Activated CD4-positive, alpha-beta memory T cell treated with anti-CD3 and anti-CD28 coated beads for 36 hours (primary cell): Measurements from ENCODE around the gene CTNNA3. TPM values are rescaled to one million over a fixed set of nuclear protein-coding genes. Genes with fewer than 3 reads are reported as not detected.

ENCODE experiments used
- CTCF ChIA-PET: fragments of 350-600 bp; sonication (Branson Sonifier 250); formaldehyde crosslinking; loops from one replicate; lab custom pipeline; 2021; ENCODE audit warnings: antibody characterized with exemption, inconsistent platforms; lab: Charles Lee
- POLR2A ChIA-PET: fragments of 350-600 bp; sonication (Branson Sonifier 250); formaldehyde crosslinking; loops from one replicate; lab custom pipeline; 2021; ENCODE audit warnings: antibody characterized with exemption; lab: Charles Lee
- DNase-seq: peaks from one replicate; pipeline ENCODE4 v3.0.0-alpha.2; 2020
- H3K27ac Mint-ChIP-seq: one replicate; pipeline ENCODE4 v1.8.0; 2021; ENCODE audit warnings: mixed read lengths
- H3K27me3 Mint-ChIP-seq: one replicate; pipeline ENCODE4 v1.8.0; 2021; ENCODE audit warnings: mixed read lengths
- H3K36me3 Mint-ChIP-seq: one replicate; pipeline ENCODE4 v1.8.0; 2021; ENCODE audit warnings: mixed read lengths
- H3K4me1 Mint-ChIP-seq: one replicate; pipeline ENCODE4 v1.8.0; 2021; ENCODE audit warnings: low read depth, mixed read lengths
- H3K4me3 Mint-ChIP-seq: one replicate; pipeline ENCODE4 v1.8.0; 2021; ENCODE audit warnings: mild to moderate bottlenecking, mixed read lengths
- H3K9me3 Mint-ChIP-seq: one replicate; pipeline ENCODE4 v1.8.0; 2021; ENCODE audit warnings: mixed read lengths
- intact Hi-C: fragments of 100-400 bp; cut with micrococcal nuclease; formaldehyde crosslinking; loops from one replicate; pipeline ENCODE4 v1.15.1; 2023
- total RNA-seq, 2 experiments: library from RNA; stranded (reverse); gene quantifications; one replicate each; pipeline ENCODE4 v1.2.3, GENCODE V29; 2021

Gene CTNNA3
- total RNA-seq, 2 experiments from 2014 or later: not detected

DNA sequence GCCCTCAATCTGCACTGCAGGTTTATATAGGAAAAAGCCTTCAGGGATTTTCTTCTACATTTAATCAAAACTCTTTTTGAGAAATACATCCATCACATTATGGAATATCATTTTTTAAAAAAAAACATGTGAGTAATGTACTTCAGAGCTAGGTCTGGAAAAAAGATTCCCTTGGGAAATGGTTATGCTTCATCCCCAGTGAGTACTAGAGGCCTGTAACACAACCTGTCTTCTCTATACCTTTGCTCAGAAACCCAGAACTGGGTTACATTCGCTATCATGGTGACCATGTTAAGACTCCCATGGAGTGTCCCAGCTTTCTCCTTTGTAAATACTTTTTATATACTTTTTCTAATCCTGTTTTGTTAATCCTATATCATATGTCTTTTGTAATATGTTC, 583.2 kb downstream of the CTNNA3 start:
- Mint-ChIP-seq H3K4me3 (no peak overlapping the region), H3K27ac (no peak overlapping the region), H3K9me3 (no peaks in the 10 kb centered on the region), H3K36me3 (no peaks in the 10 kb centered on the region), H3K27me3 (no peaks in the 10 kb centered on the region), H3K4me1 (no peaks in the 10 kb centered on the region)
- CTCF ChIA-PET: no interaction called here
- no peak for DNase-seq
- intact Hi-C loops: no loop called here
- POLR2A ChIA-PET: no interaction called here

DNA sequence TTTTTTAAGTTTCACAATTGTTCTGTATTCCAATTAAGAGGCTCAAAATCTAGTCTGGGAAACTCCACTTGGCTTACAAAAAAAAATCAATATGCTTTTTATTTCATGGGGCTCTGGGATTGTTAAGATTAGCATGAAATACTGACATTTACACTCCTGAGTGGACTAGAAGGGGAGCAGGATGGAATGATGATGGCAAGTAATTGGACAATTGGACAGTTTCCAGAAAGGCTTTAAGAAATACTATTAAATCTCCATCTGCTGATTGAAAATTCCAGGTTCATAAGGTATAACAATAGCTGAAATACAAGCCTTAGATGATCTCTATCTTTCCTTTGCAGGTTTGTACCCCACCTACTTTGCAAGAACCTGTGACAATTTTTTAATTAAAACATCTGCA, 585.7 kb downstream of the CTNNA3 start:
- POLR2A ChIA-PET: no interaction called here
- no peaks in the 10 kb centered on the region for H3K27me3 Mint-ChIP-seq

DNA sequence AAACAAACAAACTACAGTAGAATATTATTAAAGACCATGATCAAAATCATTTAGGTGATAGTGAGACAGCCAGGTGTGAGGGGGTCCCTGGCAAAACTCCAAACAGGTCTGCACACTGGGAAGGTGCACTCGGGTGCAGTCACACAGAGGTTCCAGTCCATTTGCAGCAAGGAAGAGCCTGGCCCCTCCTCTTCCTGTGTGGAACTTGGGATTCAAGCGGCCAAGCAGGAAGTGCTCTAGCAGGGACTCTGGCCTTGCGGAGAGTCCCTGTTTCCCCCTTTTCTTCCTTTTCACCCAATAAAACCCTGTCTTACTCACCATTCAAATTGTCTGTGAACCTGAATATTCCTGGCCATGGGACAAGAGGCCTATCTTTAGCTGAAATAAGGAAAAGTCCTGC, 588.3 kb downstream of the CTNNA3 start:
- H3K4me1 Mint-ChIP-seq: no peaks in the 10 kb centered on the region
- intact Hi-C loops: no loop called here
- CTCF ChIA-PET: no interaction called here
- no peaks in the 10 kb centered on the region for H3K9me3 Mint-ChIP-seq
- POLR2A ChIA-PET: no interaction called here
- H3K27ac Mint-ChIP-seq: no peak overlapping the region
- H3K36me3 Mint-ChIP-seq: no peaks in the 10 kb centered on the region
- DNase-seq: no peak
- H3K27me3 Mint-ChIP-seq: no peaks in the 10 kb centered on the region
- H3K4me3 Mint-ChIP-seq: no peak overlapping the region

More for the DNA sequence above, 585.7 kb downstream of the CTNNA3 start:
- H3K9me3 Mint-ChIP-seq: no peaks in the 10 kb centered on the region
- H3K36me3 Mint-ChIP-seq: no peaks in the 10 kb centered on the region
- no peak overlapping the region for H3K4me3 Mint-ChIP-seq
- no peaks in the 10 kb centered on the region for H3K4me1 Mint-ChIP-seq
- intact Hi-C loops: no loop called here
- H3K27ac Mint-ChIP-seq: no peak overlapping the region
- no peak for DNase-seq
- CTCF ChIA-PET: interaction anchor here (0.7 kb wide), 1 partner anchor 103 kb away, joined by 3 read pairs; no protein-coding TSS in a partner anchor

- intact Hi-C loops: no loop called here
- Mint-ChIP-seq H3K4me3 (no peak overlapping the region), H3K4me1 (no peaks in the 10 kb centered on the region), H3K27me3 (peaks cover 1% of the 10 kb centered on the region), H3K9me3 (no peaks in the 10 kb centered on the region), H3K36me3 (no peaks in the 10 kb centered on the region), H3K27ac (no peak overlapping the region)
- POLR2A ChIA-PET: no interaction called here
- CTCF ChIA-PET: no interaction called here
- no peak for DNase-seq
These were observed 595.0 kb downstream of the CTNNA3 start for GRCh38 chr10:67100951-67101350.

DNA sequence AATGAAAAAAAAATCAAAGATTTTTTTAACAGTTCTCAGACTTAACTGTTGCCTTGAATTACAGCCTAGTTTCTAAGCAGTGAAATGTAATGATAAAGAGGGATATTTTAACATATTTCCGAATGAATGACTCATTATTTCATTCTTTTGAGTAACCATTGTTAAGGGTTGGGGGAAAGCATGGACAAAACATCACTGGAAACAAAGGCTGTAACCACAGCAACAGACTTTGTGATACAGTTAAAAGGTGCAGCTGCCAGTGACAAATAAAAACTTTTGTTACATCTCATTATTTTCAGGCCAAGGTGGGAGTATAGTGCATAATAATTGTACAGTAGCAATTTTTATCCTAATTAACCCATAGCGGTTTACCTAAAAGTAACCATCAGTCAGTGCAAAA, 597.5 kb downstream of the CTNNA3 start:
- ChIA-PET POLR2A (no interaction called here), CTCF (no interaction called here)
- no peak overlapping the region for H3K4me3 Mint-ChIP-seq
- no peak overlapping the region for H3K27ac Mint-ChIP-seq
- no peak for DNase-seq
- H3K27me3 Mint-ChIP-seq: peaks cover 1% of the 10 kb centered on the region
- no peaks in the 10 kb centered on the region for H3K4me1 Mint-ChIP-seq
- intact Hi-C loops: no loop called here
- H3K36me3 Mint-ChIP-seq: no peaks in the 10 kb centered on the region
- H3K9me3 Mint-ChIP-seq: no peaks in the 10 kb centered on the region

DNA sequence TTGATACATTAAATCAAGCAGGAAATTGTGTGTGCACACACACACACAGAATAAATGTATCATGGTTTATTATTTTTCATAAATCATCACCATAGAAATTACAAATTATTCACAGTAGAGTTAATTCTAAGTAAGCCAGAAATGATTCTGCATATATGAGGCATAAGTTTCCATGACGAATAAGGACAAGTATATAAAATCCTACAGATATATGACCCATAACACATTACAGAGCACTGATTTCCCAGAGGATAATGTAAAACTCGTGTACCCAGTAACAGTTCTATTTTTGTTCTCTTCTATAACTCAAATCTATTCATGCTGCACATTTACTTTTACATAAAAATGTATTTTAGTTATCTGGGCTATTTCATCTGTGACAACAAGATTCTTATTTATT, 600.5 kb downstream of the CTNNA3 start:
- DNase-seq: no peak

DNA sequence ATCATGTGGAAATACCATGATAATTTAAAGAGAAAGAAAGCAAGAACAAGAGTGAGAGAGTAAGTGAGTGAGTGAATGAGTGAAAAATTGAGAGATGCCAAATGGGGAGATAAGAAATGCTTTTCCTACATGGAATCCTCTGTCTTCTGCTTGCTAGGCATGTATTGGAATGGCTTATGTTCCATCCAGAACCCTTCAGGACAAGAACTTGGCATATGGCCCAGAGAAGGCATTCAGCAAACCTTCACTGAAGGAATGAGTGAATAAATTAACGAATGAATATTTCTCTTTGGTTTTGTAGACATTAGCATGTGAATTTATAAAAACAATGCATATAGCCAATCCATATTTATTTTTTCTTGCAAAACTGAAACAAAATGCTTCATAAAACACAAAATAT, 608.0 kb downstream of the CTNNA3 start:
- Mint-ChIP-seq H3K36me3 (no peaks in the 10 kb centered on the region), H3K4me1 (no peaks in the 10 kb centered on the region), H3K9me3 (no peaks in the 10 kb centered on the region), H3K27me3 (no peaks in the 10 kb centered on the region), H3K4me3 (no peak overlapping the region), H3K27ac (no peak overlapping the region)
- DNase-seq: no peak
- intact Hi-C loops: no loop called here
- ChIA-PET CTCF (no interaction called here), POLR2A (no interaction called here)

More for the DNA sequence above, 600.5 kb downstream of the CTNNA3 start:
- H3K36me3 Mint-ChIP-seq: no peaks in the 10 kb centered on the region
- ChIA-PET CTCF (no interaction called here), POLR2A (no interaction called here)
- no peak overlapping the region for H3K4me3 Mint-ChIP-seq
- H3K27me3 Mint-ChIP-seq: peaks cover 1% of the 10 kb centered on the region
- intact Hi-C loops: no loop called here
- no peaks in the 10 kb centered on the region for H3K9me3 Mint-ChIP-seq
- no peaks in the 10 kb centered on the region for H3K4me1 Mint-ChIP-seq
- no peak overlapping the region for H3K27ac Mint-ChIP-seq

DNA sequence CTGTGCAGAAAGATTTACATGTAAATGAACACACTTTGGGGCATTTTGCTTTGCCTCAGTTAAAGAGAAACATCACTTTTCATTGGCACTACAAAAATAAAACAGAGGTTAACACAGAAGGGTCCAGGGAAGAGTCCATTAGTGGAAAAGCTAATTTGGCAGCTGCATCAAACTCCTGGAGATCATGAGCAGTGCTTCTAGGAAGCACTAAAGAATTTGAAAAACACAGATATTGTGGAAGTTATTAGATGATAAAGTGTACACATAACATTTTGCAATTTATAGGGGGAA, 608.9 kb downstream of the CTNNA3 start:
- ChIA-PET CTCF (no interaction called here), POLR2A (no interaction called here)
- no peak for DNase-seq
- Mint-ChIP-seq H3K27me3 (no peaks in the 10 kb centered on the region), H3K4me3 (no peak overlapping the region), H3K4me1 (no peaks in the 10 kb centered on the region), H3K36me3 (no peaks in the 10 kb centered on the region), H3K27ac (no peak overlapping the region), H3K9me3 (no peaks in the 10 kb centered on the region)
- intact Hi-C loops: no loop called here

DNA sequence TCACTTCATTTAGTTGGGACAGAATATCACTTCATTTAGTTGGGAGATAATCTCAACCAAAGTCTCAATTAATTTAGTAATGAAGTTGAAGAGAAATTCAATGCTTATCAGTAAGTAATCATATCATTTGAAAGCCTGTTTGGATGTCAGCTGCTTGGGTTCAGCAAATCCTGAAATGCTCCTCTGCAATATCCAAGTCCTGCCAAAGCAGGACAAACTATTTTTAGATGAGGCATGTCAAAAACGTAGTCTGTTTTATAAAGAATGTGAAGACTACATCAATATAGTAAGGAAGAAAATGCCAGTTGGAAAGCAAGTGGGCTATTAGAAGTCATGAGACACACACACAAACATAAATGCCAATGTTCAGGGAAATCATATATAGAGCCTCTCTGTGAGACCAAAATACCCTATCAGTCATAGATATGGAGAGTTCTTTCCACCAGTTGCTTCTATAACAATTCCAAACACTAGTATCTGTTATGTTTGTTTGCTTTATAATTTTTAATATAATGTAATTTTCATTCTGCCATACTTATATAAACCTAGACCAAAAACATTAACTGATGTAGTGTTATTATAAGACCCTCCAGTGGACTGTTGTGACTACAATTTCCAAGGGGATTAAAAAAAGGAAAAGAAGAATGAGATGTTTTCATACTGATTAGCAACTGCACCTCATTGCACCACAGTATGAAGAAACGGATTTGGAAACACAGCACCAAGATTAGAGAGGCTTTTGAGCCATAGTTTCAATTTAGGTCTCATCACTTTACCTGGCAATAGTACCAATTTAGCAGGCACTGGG, 609.5 kb downstream of the CTNNA3 start:
- no peak for DNase-seq
- no peaks in the 10 kb centered on the region for H3K27me3 Mint-ChIP-seq
- ChIA-PET CTCF (no interaction called here), POLR2A (no interaction called here)
- intact Hi-C loops: no loop called here
- no peaks in the 10 kb centered on the region for H3K36me3 Mint-ChIP-seq
- no peak overlapping the region for H3K27ac Mint-ChIP-seq
- no peaks in the 10 kb centered on the region for H3K9me3 Mint-ChIP-seq
- no peak overlapping the region for H3K4me3 Mint-ChIP-seq
- no peaks in the 10 kb centered on the region for H3K4me1 Mint-ChIP-seq

GRCh38 chr10:67079126-67079525, 616.9 kb downstream of the CTNNA3 start:
- no peaks in the 10 kb centered on the region for H3K36me3 Mint-ChIP-seq
- DNase-seq: no peak
- H3K4me1 Mint-ChIP-seq: no peaks in the 10 kb centered on the region
- H3K27ac Mint-ChIP-seq: no peak overlapping the region
- ChIA-PET CTCF (no interaction called here), POLR2A (no interaction called here)
- no peaks in the 10 kb centered on the region for H3K27me3 Mint-ChIP-seq
- intact Hi-C loops: no loop called here
- H3K4me3 Mint-ChIP-seq: no peak overlapping the region
- H3K9me3 Mint-ChIP-seq: no peaks in the 10 kb centered on the region

DNA sequence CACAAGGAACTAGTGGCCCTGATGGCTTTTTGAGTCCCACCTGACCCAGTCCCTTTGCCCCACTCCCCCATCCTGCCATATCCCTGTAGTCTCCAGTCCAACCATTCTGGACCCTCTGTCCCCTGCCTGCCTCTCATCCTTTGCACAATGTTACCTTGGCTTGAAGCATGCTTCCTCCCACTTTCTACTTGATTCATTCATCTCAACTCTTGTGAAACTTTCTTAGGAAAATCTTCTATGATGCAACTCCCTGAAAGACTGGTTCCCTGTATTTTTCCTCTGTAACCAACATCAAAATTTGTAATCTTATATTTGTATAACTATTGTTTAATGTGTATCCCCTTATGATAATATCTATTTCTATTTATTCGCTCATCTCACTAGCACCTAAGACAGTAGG, 618.6 kb downstream of the CTNNA3 start:
- H3K9me3 Mint-ChIP-seq: no peaks in the 10 kb centered on the region
- H3K27ac Mint-ChIP-seq: no peak overlapping the region
- H3K27me3 Mint-ChIP-seq: no peaks in the 10 kb centered on the region
- intact Hi-C loops: no loop called here
- CTCF ChIA-PET: no interaction called here
- DNase-seq: no peak
- no peaks in the 10 kb centered on the region for H3K36me3 Mint-ChIP-seq
- H3K4me1 Mint-ChIP-seq: no peaks in the 10 kb centered on the region
- H3K4me3 Mint-ChIP-seq: no peak overlapping the region
- POLR2A ChIA-PET: no interaction called here

- H3K9me3 Mint-ChIP-seq: no peaks in the 10 kb centered on the region
- DNase-seq: no peak
- no peak overlapping the region for H3K27ac Mint-ChIP-seq
- H3K36me3 Mint-ChIP-seq: no peaks in the 10 kb centered on the region
- no peak overlapping the region for H3K4me3 Mint-ChIP-seq
- intact Hi-C loops: no loop called here
- CTCF ChIA-PET: no interaction called here
- POLR2A ChIA-PET: no interaction called here
- no peaks in the 10 kb centered on the region for H3K4me1 Mint-ChIP-seq
- H3K27me3 Mint-ChIP-seq: no peaks in the 10 kb centered on the region
These were observed 619.9 kb downstream of the CTNNA3 start for GRCh38 chr10:67076144-67076543.

DNA sequence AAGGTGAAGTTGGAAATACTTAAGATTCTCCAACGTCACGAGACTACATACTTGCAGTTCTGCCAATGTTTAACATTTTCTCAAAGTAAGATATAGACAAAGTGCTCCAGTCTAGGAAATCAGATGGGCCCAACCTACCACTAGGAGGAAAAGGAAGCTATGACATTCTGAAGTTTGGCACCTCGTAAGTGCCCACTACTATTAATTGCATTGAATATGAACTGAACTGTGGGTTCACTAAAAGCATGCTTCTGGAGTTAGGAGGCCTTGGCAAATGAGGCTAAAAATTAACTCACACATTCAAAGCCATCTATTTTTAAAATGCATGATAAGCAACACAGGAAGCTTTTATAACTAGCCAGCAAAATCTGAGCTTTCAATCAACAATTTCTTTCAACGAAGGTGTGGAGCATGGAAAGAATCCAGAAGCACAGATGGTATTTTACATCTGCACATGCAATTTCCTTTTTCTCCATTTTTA, 620.5 kb downstream of the CTNNA3 start:
- ChIA-PET CTCF (no interaction called here), POLR2A (no interaction called here)
- Mint-ChIP-seq H3K27ac (no peak overlapping the region), H3K4me1 (no peaks in the 10 kb centered on the region), H3K9me3 (no peaks in the 10 kb centered on the region), H3K27me3 (no peaks in the 10 kb centered on the region), H3K4me3 (no peak overlapping the region), H3K36me3 (no peaks in the 10 kb centered on the region)
- DNase-seq: no peak
- intact Hi-C loops: no loop called here
